Endothelial cell of umbilical vein (primary cell): Measurements from ENCODE around the gene ZNF213. TPM values are rescaled to one million over a fixed set of nuclear protein-coding genes. Genes with fewer than 3 reads are reported as not detected.

Source experiments
- BruUV-seq: library from RNA; stranded (reverse); fragments of 400-500 nt; replicated peaks from 2 replicates; lab custom pipeline; 2021; lab: Mats Ljungman, UMichigan
- CTCF ChIA-PET: fragments of 300-600, 350-600 bp; sonication (Branson Sonifier 250); formaldehyde crosslinking; loops from one replicate; lab custom pipeline; 2021; ENCODE audit warnings: antibody characterized with exemption, inconsistent platforms; lab: Charles Lee
- POLR2A ChIA-PET: fragments of 300-600, 350-600 bp; sonication (Branson Sonifier 250); formaldehyde crosslinking; loops from one replicate; lab custom pipeline; 2021; ENCODE audit warnings: antibody characterized with exemption, inconsistent platforms; lab: Charles Lee
- DNase-seq: peaks from one replicate; pipeline ENCODE4 v3.0.0-alpha.2; 2011; ENCODE audit warnings: low read depth, low spot score
- FAIRE-seq: peaks from 2 replicates; lab custom pipeline; 2011; peaks lifted over from hg19 to GRCh38; lab: Jason Lieb, UNC
- H2AFZ ChIP-seq: 2 replicates; pipeline ENCODE4 v1.6.0; 2012; ENCODE audit warnings: low read depth, low read length, control low read depth, inconsistent platforms
- H3K27ac ChIP-seq: 2 replicates; pipeline ENCODE4 v1.5.1; 2011; ENCODE audit warnings: low read depth, mild to moderate bottlenecking, control low read depth, low read length, moderate library complexity; ENCODE audit not compliant: insufficient read depth
- H3K27me3 ChIP-seq, 2 experiments: 2 replicates each; pipeline versions ENCODE4 v1.6.0 to v1.6.1; 2011; ENCODE audit warnings: low read length in 2 of 2, mixed read lengths in 1 of 2; ENCODE audit not compliant: control insufficient read depth in 2 of 2, insufficient read depth in 2 of 2
- H3K36me3 ChIP-seq, 2 experiments: 2 replicates in 1 of 2; 3 replicates in 1 of 2; pipeline ENCODE4 v1.5.1; 2011; ENCODE audit warnings: low read length in 2 of 2, mild to moderate bottlenecking in 1 of 2, moderate library complexity in 1 of 2; ENCODE audit not compliant: control insufficient read depth in 2 of 2, insufficient read depth in 2 of 2; ENCODE audit errors: extremely low read depth in 1 of 2
- H3K4me1 ChIP-seq: 3 replicates; pipeline ENCODE4 v1.5.1; 2011; ENCODE audit warnings: mild to moderate bottlenecking, low read length; ENCODE audit not compliant: control insufficient read depth, insufficient read depth; ENCODE audit errors: extremely low read depth
- H3K4me2 ChIP-seq: 2 replicates; pipeline ENCODE4 v1.6.1; 2011; ENCODE audit warnings: low read length, control low read depth, mixed read lengths; ENCODE audit not compliant: insufficient read depth
- H3K4me3 ChIP-seq, 3 experiments: fragments of 200-600 bp in 1 of 3; sonication (generic), shearing (Covaris generic) in 1 of 3; replicated peaks in 1 of 3; 2 replicates each; pipeline ENCODE4 v1.5.1; 2011 to 2016; ENCODE audit warnings: control low read depth in 3 of 3, low read length in 3 of 3, mild to moderate bottlenecking in 2 of 3, inconsistent platforms in 1 of 3, low read depth in 1 of 3, moderate library complexity in 1 of 3; ENCODE audit not compliant: insufficient read depth in 1 of 3
- H3K79me2 ChIP-seq: 2 replicates; pipeline ENCODE4 v1.6.0; 2012; ENCODE audit warnings: low read length, inconsistent platforms; ENCODE audit not compliant: control insufficient read depth, insufficient read depth
- H3K9ac ChIP-seq: replicated peaks from 2 replicates; pipeline ENCODE3; 2011; ENCODE audit warnings: low read length, control low read depth; ENCODE audit not compliant: insufficient read depth; ENCODE audit errors: extremely low read depth
- H3K9me1 ChIP-seq: replicated peaks from 3 replicates; pipeline ENCODE4 v1.6.0; 2011; ENCODE audit warnings: mild to moderate bottlenecking, low read length; ENCODE audit not compliant: control insufficient read depth, insufficient read depth; ENCODE audit errors: extremely low read depth
- H3K9me3 ChIP-seq: replicated peaks from 2 replicates; pipeline ENCODE4 v1.5.1; 2012; ENCODE audit warnings: low read length, inconsistent platforms; ENCODE audit not compliant: control insufficient read depth, insufficient read depth
- H4K20me1 ChIP-seq: replicated peaks from 2 replicates; pipeline ENCODE3; 2011; ENCODE audit warnings: mild to moderate bottlenecking, low read length; ENCODE audit not compliant: control insufficient read depth, insufficient read depth; ENCODE audit errors: extremely low read depth
- EZH2 ChIP-seq: IDR thresholded peaks from 2 replicates; pipeline ENCODE4 v1.6.1; 2012; ENCODE audit warnings: borderline replicate concordance, low read depth, mild to moderate bottlenecking, moderate library complexity, low read length, inconsistent platforms; ENCODE audit not compliant: severe bottlenecking
- FOS ChIP-seq: IDR thresholded peaks from 2 replicates; pipeline ENCODE4 v1.6.1; 2011; ENCODE audit warnings: mild to moderate bottlenecking, low read length, moderate library complexity, borderline replicate concordance; ENCODE audit not compliant: insufficient read depth
- GATA2 ChIP-seq: IDR thresholded peaks from 2 replicates; pipeline ENCODE4 v1.7.0; 2011; ENCODE audit warnings: low read depth, mild to moderate bottlenecking, moderate library complexity, mixed read lengths, low read length; ENCODE audit not compliant: insufficient read length, insufficient read depth
- JUN ChIP-seq: IDR thresholded peaks from 2 replicates; pipeline ENCODE4 v1.6.1; 2011; ENCODE audit warnings: borderline replicate concordance, low read depth; ENCODE audit not compliant: insufficient read length, insufficient read depth
- MYC ChIP-seq: IDR thresholded peaks from one replicate; pipeline ENCODE4 v1.6.1; 2011; ENCODE audit warnings: mild to moderate bottlenecking, low read depth, low read length
- POLR2A ChIP-seq: IDR thresholded peaks from 2 replicates; pipeline ENCODE4 v1.6.1; 2012; ENCODE audit warnings: low read depth, mild to moderate bottlenecking, control low read depth, low read length
- POLR2AphosphoS5 ChIP-seq: IDR thresholded peaks from 2 replicates; pipeline ENCODE4 v1.6.1; 2012; ENCODE audit warnings: low read depth, mild to moderate bottlenecking, control low read depth, low read length, moderate library complexity; ENCODE audit not compliant: insufficient read depth
- dilution Hi-C: fragments of 300-500 bp; cut with MboI; formaldehyde crosslinking; loops from one replicate; pipeline ENCODE4 v1.15.0; 2019; ENCODE audit warnings: low sequenced_read_pairs; ENCODE audit not compliant: extremely low pct_ligation_motif_present
- intact Hi-C: fragments of 100-400 bp; cut with micrococcal nuclease; formaldehyde crosslinking; loops from one replicate; pipeline ENCODE4 v1.10.0; 2022
- polyA plus RNA-seq, 4 experiments: library from polyadenylated mRNA; depleted of rRNA in 3 of 4; stranded (reverse) in 3 of 4; unstranded in 1 of 4; fragments of >200 nt; gene quantifications; 2 replicates each; pipeline versions ENCODE4 v1.2.1 to v1.2.3, GENCODE V29; 2011 to 2012; ENCODE audit warnings: missing spikeins in 1 of 4
- total RNA-seq: library from RNA; stranded (reverse); gene quantifications from 2 replicates; pipeline ENCODE4 v1.2.3, GENCODE V29; 2021
- TF ChIP-seq, protein P1 (sequence below), 2 donors: IDR thresholded peaks; 1 replicate in 1 of 2; 2 replicates in 1 of 2; pipeline ENCODE4 v1.5.1; 2011; ENCODE audit warnings: low read length in 2 of 2, mild to moderate bottlenecking in 2 of 2, moderate library complexity in 2 of 2, control low read depth in 1 of 2, inconsistent platforms in 1 of 2, low read depth in 1 of 2; ENCODE audit not compliant: insufficient read depth in 1 of 2; ENCODE audit errors: extremely low read depth in 1 of 2
- TF ChIP-seq, protein P2 (sequence below): IDR thresholded peaks from 2 replicates; pipeline ENCODE4 v1.6.1; 2011; ENCODE audit not compliant: insufficient read depth, insufficient read length

The ZNF213 gene
- total and polyA plus RNA-seq, 2 donors (not counting 3 experiments of a cell fraction or from before 2014, with no cell fraction given), result 2.0 to 9.8 TPM

DNA sequence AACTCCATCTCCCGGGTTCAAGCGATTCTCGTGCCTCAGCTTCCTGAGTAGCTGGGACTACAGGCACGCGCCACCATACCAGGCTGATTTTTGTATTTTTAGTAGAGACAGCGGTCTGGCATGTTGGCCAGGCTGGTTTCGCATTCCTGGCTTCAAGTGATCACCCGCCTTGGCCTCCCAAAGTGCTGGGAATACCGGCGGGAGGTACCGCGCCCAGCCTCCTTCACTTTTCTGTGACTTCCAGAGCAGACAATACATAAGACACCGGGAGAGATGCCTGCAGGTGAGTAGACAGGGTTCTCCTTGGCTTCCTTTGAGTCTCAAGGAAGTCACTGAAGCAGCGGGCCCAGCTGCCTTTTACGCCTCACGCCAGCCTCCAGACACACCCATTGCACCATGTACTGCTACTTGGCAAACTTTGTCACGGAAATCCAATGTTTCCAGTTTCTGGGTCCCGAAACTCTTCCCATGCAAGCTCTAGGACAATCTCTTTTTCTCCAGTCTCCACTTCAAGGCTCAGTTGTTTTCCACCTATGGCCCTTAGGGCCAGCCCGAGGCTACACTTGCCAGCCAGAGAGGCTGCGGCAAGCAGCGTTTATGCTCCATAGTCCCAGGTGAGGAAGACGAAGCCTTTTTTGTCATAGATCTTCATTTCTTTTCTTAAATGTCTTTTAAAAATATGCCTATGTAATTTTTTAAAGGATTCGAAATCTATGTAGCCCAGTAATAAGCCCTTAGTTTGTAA, 52.3 kb downstream of the ZNF213 start:
- no TSS peak for BruUV-seq
- CTCF ChIA-PET, result interaction anchor here (1.1 kb wide), 1 partner anchor 214 kb away, joined by 3 read pairs; the partner anchor contains the start of genes ZNF174 and ZSCAN32
- Histone ChIP-seq H3K9me3 (no peaks in the 10 kb centered on the region), H3K79me2 (no peaks in the 10 kb centered on the region), H3K36me3 (no peaks in the 10 kb centered on the region), H3K4me1 (peaks cover 29% of the 10 kb centered on the region), H3K9me1 (no peaks in the 10 kb centered on the region), H3K27ac (no peak overlapping the region), H3K27me3 (no peaks in the 10 kb centered on the region), H3K9ac (no peak overlapping the region), H3K4me2 (no peak overlapping the region), H3K4me3 (no peak overlapping the region), H2AFZ (no peak overlapping the region), H4K20me1 (no peaks in the 10 kb centered on the region)
- POLR2A ChIA-PET, result no interaction called here
- dilution Hi-C loops, result no loop called here
- DNase-seq (no peak), FAIRE-seq (no peak)
- intact Hi-C loops, result no loop called here
- TF ChIP-seq EZH2 (no peak), MYC (no peak), FOS (no peak), POLR2AphosphoS5 (no peak), JUN (no peak), POLR2A (no peak), GATA2 (no peak)
- TF ChIP-seq, protein P1, sequence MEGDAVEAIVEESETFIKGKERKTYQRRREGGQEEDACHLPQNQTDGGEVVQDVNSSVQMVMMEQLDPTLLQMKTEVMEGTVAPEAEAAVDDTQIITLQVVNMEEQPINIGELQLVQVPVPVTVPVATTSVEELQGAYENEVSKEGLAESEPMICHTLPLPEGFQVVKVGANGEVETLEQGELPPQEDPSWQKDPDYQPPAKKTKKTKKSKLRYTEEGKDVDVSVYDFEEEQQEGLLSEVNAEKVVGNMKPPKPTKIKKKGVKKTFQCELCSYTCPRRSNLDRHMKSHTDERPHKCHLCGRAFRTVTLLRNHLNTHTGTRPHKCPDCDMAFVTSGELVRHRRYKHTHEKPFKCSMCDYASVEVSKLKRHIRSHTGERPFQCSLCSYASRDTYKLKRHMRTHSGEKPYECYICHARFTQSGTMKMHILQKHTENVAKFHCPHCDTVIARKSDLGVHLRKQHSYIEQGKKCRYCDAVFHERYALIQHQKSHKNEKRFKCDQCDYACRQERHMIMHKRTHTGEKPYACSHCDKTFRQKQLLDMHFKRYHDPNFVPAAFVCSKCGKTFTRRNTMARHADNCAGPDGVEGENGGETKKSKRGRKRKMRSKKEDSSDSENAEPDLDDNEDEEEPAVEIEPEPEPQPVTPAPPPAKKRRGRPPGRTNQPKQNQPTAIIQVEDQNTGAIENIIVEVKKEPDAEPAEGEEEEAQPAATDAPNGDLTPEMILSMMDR (IDR thresholded peaks at IDR 0.05; ENCODE audit: extremely low read depth in 1 of 2, insufficient read depth in 1 of 2, low read depth in 1 of 2, low read length in 2 of 2), result no peak
- TF ChIP-seq, protein P2, sequence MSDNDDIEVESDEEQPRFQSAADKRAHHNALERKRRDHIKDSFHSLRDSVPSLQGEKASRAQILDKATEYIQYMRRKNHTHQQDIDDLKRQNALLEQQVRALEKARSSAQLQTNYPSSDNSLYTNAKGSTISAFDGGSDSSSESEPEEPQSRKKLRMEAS, result no peak
